ENCODE results near the gene CD82. TPM values are rescaled to one million over a fixed set of nuclear protein-coding genes. Genes with fewer than 3 reads are reported as not detected.

The CD82 gene
- total and polyA plus RNA-seq, 2 donors (not counting 1 experiment from before 2014, with no cell fraction given) = 192 to 438 TPM

GRCh38 chr11:44623731-44624491 is 58.4 kb downstream of the CD82 start:
- H3K4me3 Mint-ChIP-seq = no peak overlapping the region
- no peaks in the 10 kb centered on the region for H3K9me3 ChIP-seq (ENCODE audit: control extremely low read depth in 1 of 3, control insufficient read depth in 2 of 3, insufficient read depth in 1 of 3, low read length in 2 of 3)
- POLR2A ChIA-PET = interaction anchor here (1.4 kb wide), 1 partner anchor 64 kb away, joined by 3 read pairs; no protein-coding TSS in a partner anchor
- peak overlapping the region; percentile 89 for H3K27ac Mint-ChIP-seq
- no peaks in the 10 kb centered on the region for H3K9me3 Mint-ChIP-seq (ENCODE audit: insufficient read depth)
- H3K27me3 ChIP-seq (replicated peaks in 1 of 4; ENCODE audit: control extremely low read depth in 1 of 4, control insufficient read depth in 3 of 4, insufficient read depth in 4 of 4, low read length in 3 of 4) = no peaks in the 10 kb centered on the region
- 82% methylated on average over 5 of the region's 8 CpGs for WGBS (ENCODE audit: insufficient coverage)
- peaks cover 27% of the 10 kb centered on the region for H4K20me1 ChIP-seq (ENCODE audit: control insufficient read depth, insufficient read depth, low read length, poor library complexity, severe bottlenecking)
- H3K27me3 Mint-ChIP-seq = no peaks in the 10 kb centered on the region
- peak; percentile 21 for DNase-seq
- peaks cover 11 to 19% of the 10 kb centered on the region in 2 donors for H3K4me1 ChIP-seq (ENCODE audit: control insufficient read depth in 2 of 2, insufficient read depth in 2 of 2, low read length in 2 of 2)
- no peak overlapping the region for H3K4me3 ChIP-seq (ENCODE audit: control extremely low read depth in 1 of 5, extremely low read depth in 1 of 5, insufficient read depth in 1 of 5, low read depth in 2 of 5, low read length in 4 of 5)
- CTCF ChIA-PET = interaction anchor here (1.3 to 21.7 kb wide), 5 partner anchors 10 to 101 kb away, joined by 3 to 816 read pairs (median 18); partner anchors contain the start of gene CD82
- peak overlapping the region; percentile 14 for H3K4me2 ChIP-seq (replicated peaks; ENCODE audit: low read depth, low read length, poor library complexity, severe bottlenecking)
- H3K9ac ChIP-seq (ENCODE audit: low read length) = no peak overlapping the region
- no peak for ATAC-seq (ENCODE audit: low read depth)
- no peak for TF ChIP-seq CTCF (IDR thresholded peaks at IDR 0.05)
- no peak for TF ChIP-seq EZH2 (IDR thresholded peaks at IDR 0.05; ENCODE audit: borderline replicate concordance, insufficient read depth, low read depth, low read length, poor library complexity, severe bottlenecking)
- H3K4me1 Mint-ChIP-seq = peaks cover 63% of the 10 kb centered on the region
- intact Hi-C loops (cut with micrococcal nuclease) = loop anchor here (5.0 kb wide), 1 partner anchor 337 kb away; no protein-coding TSS in a partner anchor
- peak overlapping the region in 1 of 2 donors; percentile 43 for H3K27ac ChIP-seq (ENCODE audit: low read length in 2 of 2)
- H3K79me2 ChIP-seq (ENCODE audit: control insufficient read depth, insufficient read depth, low read length) = peaks cover under 1% of the 10 kb centered on the region
- peaks cover 0 to 30% of the 10 kb centered on the region in 2 experiments for H3K36me3 ChIP-seq (replicated peaks in 1 of 2; ENCODE audit: control extremely low read depth in 1 of 2, control insufficient read depth in 1 of 2, extremely low read depth in 1 of 2, insufficient read depth in 2 of 2, low read length in 1 of 2)
- H2AFZ ChIP-seq (ENCODE audit: insufficient read depth, low read depth, low read length, poor library complexity, severe bottlenecking) = no peak overlapping the region

- CTCF ChIA-PET = interaction anchor here (1.6 to 21.7 kb wide), 3 partner anchors 9 to 66 kb away, joined by 3 to 816 read pairs (median 18); partner anchors contain the start of gene CD82
- Mint-ChIP-seq H3K9me3 (ENCODE audit: insufficient read depth) (no peaks in the 10 kb centered on the region), H3K4me3 (no peak overlapping the region), H3K27ac (peak overlapping the region; percentile 89), H3K4me1 (peaks cover 63% of the 10 kb centered on the region), H3K27me3 (no peaks in the 10 kb centered on the region)
- H3K4me1 ChIP-seq (ENCODE audit: control insufficient read depth in 2 of 2, insufficient read depth in 2 of 2, low read length in 2 of 2) = peaks cover 11 to 19% of the 10 kb centered on the region in 2 donors
- H4K20me1 ChIP-seq (ENCODE audit: control insufficient read depth, insufficient read depth, low read length, poor library complexity, severe bottlenecking) = peaks cover 21% of the 10 kb centered on the region
- H3K9ac ChIP-seq (ENCODE audit: low read length) = no peak overlapping the region
- H3K27me3 ChIP-seq (replicated peaks in 1 of 4; ENCODE audit: control extremely low read depth in 1 of 4, control insufficient read depth in 3 of 4, insufficient read depth in 4 of 4, low read length in 3 of 4) = no peaks in the 10 kb centered on the region
- H3K27ac ChIP-seq (ENCODE audit: low read length in 2 of 2) = no peak overlapping the region
- WGBS (ENCODE audit: insufficient coverage) = 100% methylated on average over 2 of the region's 4 CpGs
- peak; percentile 6 for DNase-seq
- no peaks in the 10 kb centered on the region for H3K9me3 ChIP-seq (ENCODE audit: control extremely low read depth in 1 of 3, control insufficient read depth in 2 of 3, insufficient read depth in 1 of 3, low read length in 2 of 3)
- no peak for ATAC-seq (ENCODE audit: low read depth)
- H3K4me2 ChIP-seq (replicated peaks; ENCODE audit: low read depth, low read length, poor library complexity, severe bottlenecking) = no peak overlapping the region
- TF ChIP-seq EZH2 (IDR thresholded peaks at IDR 0.05; ENCODE audit: borderline replicate concordance, insufficient read depth, low read depth, low read length, poor library complexity, severe bottlenecking) = no peak
- TF ChIP-seq CTCF (IDR thresholded peaks at IDR 0.05) = no peak
- H2AFZ ChIP-seq (ENCODE audit: insufficient read depth, low read depth, low read length, poor library complexity, severe bottlenecking) = no peak overlapping the region
- H3K4me3 ChIP-seq (ENCODE audit: control extremely low read depth in 1 of 5, extremely low read depth in 1 of 5, insufficient read depth in 1 of 5, low read depth in 2 of 5, low read length in 4 of 5) = no peak overlapping the region
- intact Hi-C loops (cut with micrococcal nuclease) = loop anchor here (5.0 kb wide), 1 partner anchor 337 kb away; no protein-coding TSS in a partner anchor
- POLR2A ChIA-PET = interaction anchor here (0.7 to 1.0 kb wide), 2 partner anchors 12 to 28 kb away, joined by 3 to 4 read pairs; no protein-coding TSS in a partner anchor
- no peaks in the 10 kb centered on the region for H3K79me2 ChIP-seq (ENCODE audit: control insufficient read depth, insufficient read depth, low read length)
- H3K36me3 ChIP-seq (replicated peaks in 1 of 2; ENCODE audit: control extremely low read depth in 1 of 2, control insufficient read depth in 1 of 2, extremely low read depth in 1 of 2, insufficient read depth in 2 of 2, low read length in 1 of 2) = peaks cover 0 to 23% of the 10 kb centered on the region in 2 experiments
Measured at GRCh38 chr11:44624761-44625221, 59.3 kb downstream of the CD82 start.
